DND-41 (cell line): ENCODE data around the gene ARHGAP26.

Experiments
- EZH2 ChIP-seq: IDR thresholded peaks from 3 replicates; pipeline ENCODE4 v1.6.1; 2012; ENCODE audit warnings: borderline replicate concordance, low read depth, mild to moderate bottlenecking, moderate library complexity, low read length, inconsistent platforms; ENCODE audit not compliant: severe bottlenecking
- TF ChIP-seq, protein P1 (sequence below): IDR thresholded peaks from 2 replicates; pipeline ENCODE4 v1.5.1; 2012; ENCODE audit warnings: borderline replicate concordance, low read length, moderate library complexity, mild to moderate bottlenecking; ENCODE audit not compliant: poor library complexity, severe bottlenecking; ENCODE audit errors: extremely low read depth

DNA sequence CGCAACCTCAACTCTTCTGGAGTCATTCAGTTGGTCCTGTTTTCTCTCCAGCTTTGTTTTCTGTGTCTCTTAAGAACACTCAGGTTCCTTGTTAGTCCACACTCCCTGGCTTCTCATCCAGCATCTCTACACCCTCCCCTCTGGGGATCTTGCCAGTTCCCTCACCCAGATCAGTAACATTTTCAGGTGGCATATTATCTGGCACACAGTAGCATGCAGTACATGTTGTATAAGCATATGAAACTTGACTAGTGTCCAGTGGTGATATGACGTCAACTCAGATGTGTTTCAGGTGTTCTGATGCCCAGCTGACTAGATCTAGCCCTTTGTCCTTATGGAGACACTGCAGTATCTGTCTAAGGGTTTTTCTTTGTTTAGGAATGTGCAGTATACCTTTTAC, 184.3 kb downstream of the ARHGAP26 start:
- TF ChIP-seq, protein P1, sequence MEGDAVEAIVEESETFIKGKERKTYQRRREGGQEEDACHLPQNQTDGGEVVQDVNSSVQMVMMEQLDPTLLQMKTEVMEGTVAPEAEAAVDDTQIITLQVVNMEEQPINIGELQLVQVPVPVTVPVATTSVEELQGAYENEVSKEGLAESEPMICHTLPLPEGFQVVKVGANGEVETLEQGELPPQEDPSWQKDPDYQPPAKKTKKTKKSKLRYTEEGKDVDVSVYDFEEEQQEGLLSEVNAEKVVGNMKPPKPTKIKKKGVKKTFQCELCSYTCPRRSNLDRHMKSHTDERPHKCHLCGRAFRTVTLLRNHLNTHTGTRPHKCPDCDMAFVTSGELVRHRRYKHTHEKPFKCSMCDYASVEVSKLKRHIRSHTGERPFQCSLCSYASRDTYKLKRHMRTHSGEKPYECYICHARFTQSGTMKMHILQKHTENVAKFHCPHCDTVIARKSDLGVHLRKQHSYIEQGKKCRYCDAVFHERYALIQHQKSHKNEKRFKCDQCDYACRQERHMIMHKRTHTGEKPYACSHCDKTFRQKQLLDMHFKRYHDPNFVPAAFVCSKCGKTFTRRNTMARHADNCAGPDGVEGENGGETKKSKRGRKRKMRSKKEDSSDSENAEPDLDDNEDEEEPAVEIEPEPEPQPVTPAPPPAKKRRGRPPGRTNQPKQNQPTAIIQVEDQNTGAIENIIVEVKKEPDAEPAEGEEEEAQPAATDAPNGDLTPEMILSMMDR, result no peak
- TF ChIP-seq EZH2, result no peak
